Right ventricle myocardium superior (tissue), 1 donor: ENCODE results near the gene CIB4. TPM values are rescaled to one million over a fixed set of nuclear protein-coding genes. Genes with fewer than 3 reads are reported as not detected.
A peak's percentile ranks its signal among the peaks of the same experiment; 100 is the strongest.

Experiments
- ATAC-seq: fragments of 200-7000 bp; cut with Tn5 transposase; one replicate; pipeline ENCODE4 v1.9.1; 2020; ENCODE audit warnings: mild to moderate bottlenecking; ENCODE audit not compliant: poor library complexity
- DNase-seq: peaks from one replicate; pipeline ENCODE4 v3.0.0-alpha.2; 2020
- intact Hi-C: fragments of 100-400 bp; cut with DNase I; formaldehyde crosslinking; loops from one replicate; pipeline ENCODE4 v1.11.2; 2022
- total RNA-seq: library from RNA; stranded (reverse); fragmentation: NEBNext Ultra II Directional; extraction: Animal tissue kit (Norgen Biotek cat#: 25700); gene quantifications from one replicate; pipeline ENCODE4 v1.2.1, GENCODE V29; 2021
- donor health status: DM: no; HTN: yes; CAD: no; lungs with severe emphysema.

The CIB4 gene
- total RNA-seq, 1 donor from 2014 or later: not detected

- DNase-seq (no peak), ATAC-seq (no peak)
- intact Hi-C loops: no loop called here
Observed at GRCh38 chr2:26597197-26597596, 44.0 kb downstream of the CIB4 start.

GRCh38 chr2:26595146-26595545, 46.0 kb downstream of the CIB4 start:
- ATAC-seq (no peak), DNase-seq (no peak)
- intact Hi-C loops: no loop called here

DNA sequence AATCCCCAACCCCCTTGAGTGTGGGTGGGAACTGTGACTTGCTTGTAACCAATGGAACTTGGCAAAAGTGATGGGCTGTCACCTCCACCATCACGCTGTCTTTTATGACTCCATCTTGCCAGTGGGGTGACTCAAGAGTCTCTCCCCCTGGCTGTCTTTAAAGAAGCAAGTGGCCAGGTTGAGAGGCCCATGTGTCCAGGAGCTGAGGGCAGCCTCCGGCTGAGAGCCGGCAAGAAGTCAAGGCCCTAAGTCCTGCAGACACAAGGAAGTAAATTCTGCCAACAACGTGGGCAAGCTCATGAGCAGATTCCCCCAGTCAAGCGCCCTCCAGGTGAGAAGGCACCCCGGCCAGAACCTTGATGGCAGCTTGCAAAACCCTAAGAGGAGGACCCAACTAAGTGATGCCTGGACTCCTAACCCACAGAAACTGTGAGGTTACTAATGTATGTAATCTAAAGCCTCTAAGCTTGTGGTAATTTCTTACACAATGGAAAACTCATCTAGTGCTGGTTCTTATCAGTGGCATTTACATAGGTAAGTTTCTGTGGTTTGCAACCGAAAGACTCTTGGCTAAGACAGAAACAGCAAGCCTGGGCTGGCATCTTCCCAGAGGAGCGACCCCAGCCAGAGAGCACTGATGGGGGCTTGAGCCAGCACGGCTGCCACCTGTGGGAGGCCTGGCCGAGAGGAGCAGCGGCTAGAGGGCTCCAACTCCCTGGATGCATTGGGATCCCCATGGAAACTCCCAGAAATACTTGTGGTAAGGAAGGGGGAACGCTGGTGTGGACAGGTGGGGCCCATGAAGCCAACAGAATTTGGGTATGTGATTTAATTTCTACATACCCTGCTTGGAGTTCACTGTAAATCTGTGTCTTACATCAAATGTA, 49.3 kb downstream of the CIB4 start:
- intact Hi-C loops: no loop called here
- ATAC-seq (no peak), DNase-seq (peak; percentile 17)

GRCh38 chr2:26590980-26591618, 50.1 kb downstream of the CIB4 start:
- intact Hi-C loops: no loop called here
- DNase-seq: peak; percentile 13
- ATAC-seq: no peak

GRCh38 chr2:26590508-26590907, 50.7 kb downstream of the CIB4 start:
- intact Hi-C loops: no loop called here
- DNase-seq (no peak), ATAC-seq (no peak)

- DNase-seq: no peak
- ATAC-seq: no peak
- intact Hi-C loops: no loop called here
Observed at GRCh38 chr2:26588576-26588975, 52.6 kb downstream of the CIB4 start.

GRCh38 chr2:26587994-26588393, 53.2 kb downstream of the CIB4 start:
- intact Hi-C loops: no loop called here
- ATAC-seq (no peak), DNase-seq (peak; percentile 23)

- DNase-seq (peak; percentile 32), ATAC-seq (no peak)
- intact Hi-C loops: no loop called here
Observed at GRCh38 chr2:26585966-26586365, 55.2 kb downstream of the CIB4 start.

DNA sequence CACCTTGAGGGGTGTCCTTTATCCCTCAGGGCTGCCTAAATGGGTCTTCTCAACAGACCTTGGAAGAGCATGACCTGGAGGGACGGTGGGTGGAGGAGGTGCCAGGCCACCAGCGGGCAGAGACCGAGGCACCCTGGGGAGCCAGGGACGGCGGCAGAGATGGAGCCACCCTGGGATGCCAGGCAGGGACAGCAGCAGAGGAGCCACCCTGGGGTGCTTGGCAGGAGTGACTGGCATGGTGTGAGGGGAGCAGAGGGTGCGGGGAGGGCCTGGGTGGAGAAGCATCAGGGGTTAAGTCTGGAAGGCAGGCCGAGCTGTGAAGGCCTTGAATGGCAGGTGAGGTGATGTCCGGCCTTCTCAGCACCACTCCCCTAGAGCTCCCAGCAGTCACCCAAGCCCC, 56.1 kb downstream of the CIB4 start:
- ATAC-seq (no peak), DNase-seq (peak; percentile 26)
- intact Hi-C loops: no loop called here

GRCh38 chr2:26584656-26585055, 56.5 kb downstream of the CIB4 start:
- intact Hi-C loops: no loop called here
- ATAC-seq (no peak), DNase-seq (no peak)

DNA sequence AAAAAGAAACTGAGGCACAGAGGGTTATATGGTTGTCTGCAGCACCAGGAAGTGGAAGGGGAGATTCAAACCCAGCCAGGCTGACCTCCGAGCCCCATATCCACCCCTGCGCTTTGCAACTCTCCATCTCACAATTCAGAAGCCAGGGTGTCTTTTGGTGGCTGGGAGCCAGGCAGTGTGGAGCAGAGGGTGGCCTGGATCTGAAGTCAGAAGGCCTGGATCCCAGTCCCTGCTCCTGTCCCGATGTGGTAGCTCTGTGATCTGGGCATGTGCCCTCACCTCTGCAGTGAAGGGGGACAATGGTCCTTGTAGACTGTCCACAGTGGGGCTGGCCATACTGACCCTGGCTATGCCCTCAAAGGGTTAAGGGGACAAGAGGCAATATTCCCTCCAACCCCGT, 57.0 kb downstream of the CIB4 start:
- no peak for DNase-seq
- intact Hi-C loops: no loop called here
- no peak for ATAC-seq

- DNase-seq (peak; percentile 17), ATAC-seq (no peak)
- intact Hi-C loops: no loop called here
Observed at GRCh38 chr2:26583381-26583911, 57.7 kb downstream of the CIB4 start.

GRCh38 chr2:26582890-26583289, 58.3 kb downstream of the CIB4 start:
- DNase-seq (peak; percentile 23), ATAC-seq (no peak)
- intact Hi-C loops: no loop called here

- DNase-seq (peak; percentile 18), ATAC-seq (no peak)
- intact Hi-C loops: no loop called here
Observed at GRCh38 chr2:26581991-26582842, 58.9 kb downstream of the CIB4 start.

DNA sequence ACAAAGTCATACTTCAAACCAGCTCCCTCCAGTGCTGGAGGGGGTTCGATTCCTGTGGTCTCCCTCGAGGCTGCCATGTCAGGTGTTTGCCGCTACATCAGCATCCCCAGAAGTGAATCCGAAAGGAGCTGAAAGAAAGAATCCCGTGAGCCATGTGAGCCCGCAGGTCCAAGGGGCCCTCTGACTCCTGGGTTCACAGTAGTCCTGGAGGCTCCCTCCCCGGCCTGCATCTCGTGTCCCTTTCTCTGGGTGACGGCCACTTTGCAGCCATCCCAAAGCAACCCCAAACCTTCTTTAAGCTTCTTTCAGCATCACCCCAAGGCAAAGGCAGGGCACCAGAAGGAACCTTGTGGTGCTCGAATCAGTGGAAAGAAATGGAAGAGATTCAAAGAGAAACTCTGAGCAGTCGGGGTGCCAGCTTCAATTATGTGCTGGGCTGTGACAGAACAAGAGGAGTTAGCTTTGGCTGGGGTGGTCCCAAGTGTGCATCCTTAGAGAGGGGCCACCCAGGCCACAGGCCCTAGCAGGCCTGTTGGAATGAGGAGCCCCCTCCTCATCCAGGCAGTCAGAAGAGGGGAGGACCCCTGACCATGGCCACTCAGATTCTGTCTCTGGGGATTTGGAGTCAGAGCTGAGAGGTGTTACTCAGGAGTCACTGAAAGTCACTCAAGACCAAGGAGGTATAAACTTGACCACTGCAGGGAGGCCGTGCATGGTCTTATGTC, 59.7 kb downstream of the CIB4 start:
- DNase-seq (peak; percentile 22), ATAC-seq (no peak)
- intact Hi-C loops: no loop called here

GRCh38 chr2:26580751-26581150, 60.4 kb downstream of the CIB4 start:
- ATAC-seq: no peak
- intact Hi-C loops: no loop called here
- DNase-seq: peak; percentile 22

DNA sequence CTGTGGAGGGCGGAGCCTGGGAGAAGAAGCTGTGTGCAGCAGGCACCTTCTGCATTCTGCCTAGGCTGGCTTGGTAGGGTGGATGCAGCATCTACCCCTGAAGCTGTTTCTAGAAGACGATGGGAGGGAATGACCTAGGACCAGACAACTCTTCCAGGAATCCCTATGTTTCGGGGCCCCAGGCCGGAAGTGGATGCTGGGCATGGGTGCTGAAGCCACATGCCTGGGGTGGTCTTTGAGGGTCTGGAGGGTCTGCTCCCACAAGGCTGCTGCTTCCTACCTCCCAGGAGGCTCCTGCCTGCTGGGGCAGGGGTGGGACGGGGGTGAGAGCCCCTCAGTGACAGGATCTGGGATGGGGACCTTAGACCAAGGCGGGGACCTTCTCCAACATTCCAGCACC, 61.0 kb downstream of the CIB4 start:
- ATAC-seq (no peak), DNase-seq (no peak)
- intact Hi-C loops: no loop called here

DNA sequence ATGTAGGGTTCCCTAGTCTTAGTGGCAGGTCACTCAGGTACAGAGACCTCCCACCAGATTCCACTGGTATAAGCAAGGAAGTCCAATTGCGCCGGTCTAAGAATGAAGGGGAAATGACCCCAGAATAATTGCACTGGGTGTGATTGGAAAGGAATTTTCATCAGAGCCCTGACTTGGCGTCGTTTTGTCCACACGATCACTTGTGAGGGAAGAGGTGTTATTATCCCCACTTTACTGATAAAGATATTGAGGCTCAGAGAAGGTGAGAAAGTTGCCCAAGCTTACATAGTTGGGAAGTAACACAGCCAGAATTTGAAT, 61.5 kb downstream of the CIB4 start:
- intact Hi-C loops: loop anchor here (10.0 kb wide), 1 partner anchor 75 kb away; no protein-coding TSS in a partner anchor
- ATAC-seq: no peak
- DNase-seq: no peak
